Right atrium auricular region (tissue), 2 donors: ENCODE results near the gene HERPUD1. TPM values are rescaled to one million over a fixed set of nuclear protein-coding genes. Genes with fewer than 3 reads are reported as not detected.

Experiments used
- DNase-seq: peaks from one replicate; pipeline ENCODE4 v3.0.0-alpha.2; 2019; ENCODE audit warnings: low spot score
- H3K27ac ChIP-seq, 2 donors: fragments of 200-600 bp; sonication (generic); 1 replicate in 1 of 2; 2 replicates in 1 of 2; pipeline ENCODE4 v1.5.1; 2016 to 2019
- H3K27me3 ChIP-seq, 2 donors: fragments of 200-600 bp; sonication (generic); one replicate each; pipeline versions ENCODE4 v1.5.1 to v1.6.0; 2017 to 2019
- H3K36me3 ChIP-seq: fragments of 200-600 bp; sonication (generic); one replicate; pipeline ENCODE4 v1.5.1; 2016
- H3K4me1 ChIP-seq, 2 donors: fragments of 200-600 bp; sonication (generic); one replicate each; pipeline versions ENCODE4 v1.5.1 to v1.6.0; 2017 to 2019
- H3K4me3 ChIP-seq, 2 donors: fragments of 200-600 bp; sonication (generic); 1 replicate in 1 of 2; 2 replicates in 1 of 2; pipeline ENCODE4 v1.5.1; 2017 to 2019; ENCODE audit warnings: mild to moderate bottlenecking in 1 of 2, moderate library complexity in 1 of 2
- H3K9me3 ChIP-seq, 2 donors: fragments of 200-600 bp; sonication (generic); one replicate each; pipeline ENCODE4 v1.5.1; 2019
- total RNA-seq, 2 donors: library from RNA; depleted of rRNA; stranded (reverse); fragments of >200 nt; gene quantifications; one replicate each; pipeline ENCODE4 v1.1.0, GENCODE V29; 2016
- TF ChIP-seq, protein P1 (sequence below), 2 donors: fragments of 200-600 bp; sonication (generic); IDR thresholded peaks; one replicate each; pipeline ENCODE4 v1.5.1; 2019; ENCODE audit warnings: antibody characterized with exemption in 2 of 2

HERPUD1 gene
- total RNA-seq, 2 donors from 2014 or later = 76.4 to 140 TPM

GRCh38 chr16:56980792-56981724 lies 49.1 kb downstream of the HERPUD1 start:
- no peaks in the 10 kb centered on the region for H3K27me3 ChIP-seq
- TF ChIP-seq, protein P1, sequence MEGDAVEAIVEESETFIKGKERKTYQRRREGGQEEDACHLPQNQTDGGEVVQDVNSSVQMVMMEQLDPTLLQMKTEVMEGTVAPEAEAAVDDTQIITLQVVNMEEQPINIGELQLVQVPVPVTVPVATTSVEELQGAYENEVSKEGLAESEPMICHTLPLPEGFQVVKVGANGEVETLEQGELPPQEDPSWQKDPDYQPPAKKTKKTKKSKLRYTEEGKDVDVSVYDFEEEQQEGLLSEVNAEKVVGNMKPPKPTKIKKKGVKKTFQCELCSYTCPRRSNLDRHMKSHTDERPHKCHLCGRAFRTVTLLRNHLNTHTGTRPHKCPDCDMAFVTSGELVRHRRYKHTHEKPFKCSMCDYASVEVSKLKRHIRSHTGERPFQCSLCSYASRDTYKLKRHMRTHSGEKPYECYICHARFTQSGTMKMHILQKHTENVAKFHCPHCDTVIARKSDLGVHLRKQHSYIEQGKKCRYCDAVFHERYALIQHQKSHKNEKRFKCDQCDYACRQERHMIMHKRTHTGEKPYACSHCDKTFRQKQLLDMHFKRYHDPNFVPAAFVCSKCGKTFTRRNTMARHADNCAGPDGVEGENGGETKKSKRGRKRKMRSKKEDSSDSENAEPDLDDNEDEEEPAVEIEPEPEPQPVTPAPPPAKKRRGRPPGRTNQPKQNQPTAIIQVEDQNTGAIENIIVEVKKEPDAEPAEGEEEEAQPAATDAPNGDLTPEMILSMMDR (IDR thresholded peaks at IDR 0.05) = no peak
- no peak overlapping the region for H3K4me3 ChIP-seq
- no peak for DNase-seq
- H3K36me3 ChIP-seq = no peaks in the 10 kb centered on the region
- H3K27ac ChIP-seq = no peak overlapping the region
- peaks cover 0 to 13% of the 10 kb centered on the region in 2 donors for H3K4me1 ChIP-seq
- no peaks in the 10 kb centered on the region for H3K9me3 ChIP-seq

- Histone ChIP-seq H3K4me1 (peaks cover 0 to 19% of the 10 kb centered on the region in 2 donors), H3K4me3 (no peak overlapping the region), H3K9me3 (no peaks in the 10 kb centered on the region), H3K36me3 (no peaks in the 10 kb centered on the region), H3K27me3 (no peaks in the 10 kb centered on the region), H3K27ac (no peak overlapping the region)
- no peak for DNase-seq
- TF ChIP-seq, protein P1 (IDR thresholded peaks at IDR 0.05) = no peak
Measured at GRCh38 chr16:56981729-56982271, 49.9 kb downstream of the HERPUD1 start.

GRCh38 chr16:56982695-56983094 lies 50.8 kb downstream of the HERPUD1 start:
- Histone ChIP-seq H3K27ac (no peak overlapping the region), H3K4me3 (no peak overlapping the region), H3K27me3 (no peaks in the 10 kb centered on the region), H3K9me3 (no peaks in the 10 kb centered on the region), H3K4me1 (peaks cover 0 to 19% of the 10 kb centered on the region in 2 donors), H3K36me3 (no peaks in the 10 kb centered on the region)
- DNase-seq = no peak
- TF ChIP-seq, protein P1 (IDR thresholded peaks at IDR 0.05) = no peak

- no peak for DNase-seq
- Histone ChIP-seq H3K36me3 (no peaks in the 10 kb centered on the region), H3K4me1 (peaks cover 0 to 23% of the 10 kb centered on the region in 2 donors), H3K9me3 (no peaks in the 10 kb centered on the region), H3K4me3 (no peak overlapping the region), H3K27me3 (no peaks in the 10 kb centered on the region), H3K27ac (no peak overlapping the region)
- TF ChIP-seq, protein P1 (IDR thresholded peaks at IDR 0.05) = no peak
Measured at GRCh38 chr16:56983211-56983751, 51.3 kb downstream of the HERPUD1 start.

GRCh38 chr16:56984639-56985038 lies 52.7 kb downstream of the HERPUD1 start:
- no peaks in the 10 kb centered on the region for H3K36me3 ChIP-seq
- H3K9me3 ChIP-seq = no peaks in the 10 kb centered on the region
- no peak for DNase-seq
- no peak overlapping the region for H3K4me3 ChIP-seq
- H3K27me3 ChIP-seq = no peaks in the 10 kb centered on the region
- TF ChIP-seq, protein P1 (IDR thresholded peaks at IDR 0.05) = no peak
- peaks cover 0 to 32% of the 10 kb centered on the region in 2 donors for H3K4me1 ChIP-seq
- no peak overlapping the region for H3K27ac ChIP-seq
